ENCODE results near the gene SNX30. TPM values are rescaled to one million over a fixed set of nuclear protein-coding genes. Genes with fewer than 3 reads are reported as not detected.

The SNX30 gene
- total RNA-seq, 2 donors from 2014 or later = 5.0 to 5.7 TPM

DNA sequence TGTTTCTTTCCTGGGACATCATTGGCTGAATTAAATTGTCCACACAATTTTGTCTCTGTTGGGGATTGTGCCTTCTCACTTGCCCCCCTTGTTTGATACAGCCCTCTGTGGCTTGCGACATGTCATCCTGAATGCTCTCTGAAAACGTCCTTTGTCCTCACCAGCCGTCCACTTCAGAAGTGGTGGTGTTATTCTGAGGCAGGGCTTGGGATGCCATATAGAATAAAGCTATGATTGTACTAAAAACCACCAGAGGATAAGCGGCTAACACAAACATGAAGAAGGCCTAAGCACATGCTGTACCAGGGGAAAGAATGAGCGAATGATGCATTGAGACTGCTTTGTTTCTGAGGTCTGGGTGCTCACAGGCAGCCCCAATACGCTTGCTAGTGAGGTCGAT lies 3.5 kb upstream of the SNX30 start:
- TF ChIP-seq, protein P1, sequence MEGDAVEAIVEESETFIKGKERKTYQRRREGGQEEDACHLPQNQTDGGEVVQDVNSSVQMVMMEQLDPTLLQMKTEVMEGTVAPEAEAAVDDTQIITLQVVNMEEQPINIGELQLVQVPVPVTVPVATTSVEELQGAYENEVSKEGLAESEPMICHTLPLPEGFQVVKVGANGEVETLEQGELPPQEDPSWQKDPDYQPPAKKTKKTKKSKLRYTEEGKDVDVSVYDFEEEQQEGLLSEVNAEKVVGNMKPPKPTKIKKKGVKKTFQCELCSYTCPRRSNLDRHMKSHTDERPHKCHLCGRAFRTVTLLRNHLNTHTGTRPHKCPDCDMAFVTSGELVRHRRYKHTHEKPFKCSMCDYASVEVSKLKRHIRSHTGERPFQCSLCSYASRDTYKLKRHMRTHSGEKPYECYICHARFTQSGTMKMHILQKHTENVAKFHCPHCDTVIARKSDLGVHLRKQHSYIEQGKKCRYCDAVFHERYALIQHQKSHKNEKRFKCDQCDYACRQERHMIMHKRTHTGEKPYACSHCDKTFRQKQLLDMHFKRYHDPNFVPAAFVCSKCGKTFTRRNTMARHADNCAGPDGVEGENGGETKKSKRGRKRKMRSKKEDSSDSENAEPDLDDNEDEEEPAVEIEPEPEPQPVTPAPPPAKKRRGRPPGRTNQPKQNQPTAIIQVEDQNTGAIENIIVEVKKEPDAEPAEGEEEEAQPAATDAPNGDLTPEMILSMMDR (IDR thresholded peaks at IDR 0.05) = no peak
- DNase-seq (ENCODE audit: low spot score) = no peak
- H3K27me3 ChIP-seq = no peaks in the 10 kb centered on the region
- H3K9me3 ChIP-seq = no peaks in the 10 kb centered on the region
- no peak overlapping the region for H3K4me3 ChIP-seq
- no peak overlapping the region for H3K27ac ChIP-seq
- no peaks in the 10 kb centered on the region for H3K36me3 ChIP-seq
- H3K4me1 ChIP-seq = peaks cover 0 to 14% of the 10 kb centered on the region in 2 donors

- H3K4me1 ChIP-seq = peaks cover 0 to 38% of the 10 kb centered on the region in 2 donors
Measured at GRCh38 chr9:112750764-112751055, 150 bp downstream of the SNX30 start.

DNA sequence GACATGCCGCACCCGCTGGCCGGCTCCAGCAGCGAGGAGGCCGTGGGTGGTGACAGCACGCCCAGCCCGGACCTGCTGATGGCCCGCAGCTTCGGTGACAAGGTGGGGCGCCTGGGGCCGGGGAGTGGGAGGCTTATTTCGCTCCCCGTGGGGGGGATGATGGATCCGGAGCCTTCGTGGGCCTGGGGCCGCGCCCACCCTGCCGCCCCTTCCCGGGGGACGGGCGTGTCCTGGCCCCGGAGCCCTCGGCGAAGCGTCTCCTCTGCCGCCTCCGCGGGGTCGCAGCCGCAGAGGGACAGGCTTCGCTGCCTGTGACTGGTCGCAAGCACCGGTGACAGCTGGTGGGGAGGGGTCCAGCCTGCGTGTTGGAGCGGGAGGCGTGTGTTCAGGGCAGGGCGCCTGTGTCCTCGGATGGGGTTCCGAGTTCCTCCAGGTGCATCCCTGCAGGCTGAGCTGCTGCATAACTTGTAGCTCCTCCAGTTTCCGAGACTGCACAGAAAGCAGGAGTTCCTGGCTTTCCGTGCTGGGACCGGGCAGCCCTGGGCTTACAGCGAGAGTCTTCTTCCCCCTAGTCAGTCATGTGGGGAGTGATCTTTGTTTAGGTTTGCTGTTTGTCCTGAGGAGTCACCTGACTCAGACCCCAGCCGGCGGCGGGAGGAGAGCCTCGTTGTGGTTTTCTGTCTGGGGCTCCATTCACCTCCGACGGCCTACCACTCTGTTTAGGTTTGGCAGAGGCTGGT lies 666 bp downstream of the SNX30 start:
- Histone ChIP-seq H3K27me3 (no peaks in the 10 kb centered on the region), H3K9me3 (no peaks in the 10 kb centered on the region), H3K36me3 (no peaks in the 10 kb centered on the region), H3K4me3 (peak overlapping the region; percentile 94 to 97), H3K4me1 (peaks cover 0 to 43% of the 10 kb centered on the region in 2 donors), H3K27ac (peak overlapping the region; percentile 86)
- peak; percentile 60 for DNase-seq (ENCODE audit: low spot score)
- TF ChIP-seq, protein P1 (IDR thresholded peaks at IDR 0.05) = no peak

More at GRCh38 chr9:112750764-112751055, 150 bp downstream of the SNX30 start:
- Histone ChIP-seq H3K9me3 (no peaks in the 10 kb centered on the region), H3K36me3 (no peaks in the 10 kb centered on the region), H3K27me3 (no peaks in the 10 kb centered on the region), H3K27ac (peak overlapping the region; percentile 86), H3K4me3 (peak overlapping the region; percentile 94 to 97)
- TF ChIP-seq, protein P1 (IDR thresholded peaks at IDR 0.05) = no peak
- DNase-seq (ENCODE audit: low spot score) = no peak

DNA sequence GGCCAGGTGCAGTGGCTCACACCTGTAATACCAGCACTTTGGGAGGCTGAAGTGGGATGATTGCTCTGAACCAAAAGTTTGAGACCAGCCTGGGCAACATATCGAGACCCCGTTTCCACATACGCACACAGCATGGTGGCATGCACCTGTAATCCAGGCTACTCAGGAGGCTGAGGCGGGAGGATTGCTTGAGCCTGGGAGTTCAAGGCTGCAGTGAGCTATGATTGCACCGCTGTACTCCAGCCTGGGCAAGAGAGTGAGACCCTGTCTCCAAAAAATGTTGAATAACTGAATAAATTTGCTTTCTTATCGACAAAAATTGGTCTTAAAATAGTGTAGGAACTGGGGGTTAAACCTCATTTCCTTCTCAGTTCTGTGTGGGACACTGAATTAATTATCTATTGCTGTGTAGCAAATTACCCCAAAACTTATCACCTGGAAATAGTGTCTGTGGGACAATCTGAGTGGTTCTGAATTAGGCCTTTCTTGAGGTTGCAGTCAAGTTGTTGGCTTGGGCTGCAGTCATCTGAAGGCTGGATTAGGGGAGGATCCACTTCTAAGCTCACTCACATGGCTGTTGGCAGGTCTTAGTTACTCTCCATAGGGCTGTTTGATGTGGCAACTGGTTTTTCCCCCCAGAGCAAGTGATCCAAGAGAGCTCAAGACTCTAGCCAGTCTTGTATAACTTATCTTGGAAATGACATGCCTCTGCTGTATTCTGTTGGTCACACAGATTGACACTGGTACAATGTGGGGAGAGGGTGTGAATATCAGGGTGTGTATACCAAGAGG lies 2.0 kb downstream of the SNX30 start:
- Histone ChIP-seq H3K36me3 (no peaks in the 10 kb centered on the region), H3K27ac (no peak overlapping the region), H3K9me3 (no peaks in the 10 kb centered on the region), H3K4me1 (peaks cover 0 to 51% of the 10 kb centered on the region in 2 donors), H3K4me3 (no peak overlapping the region), H3K27me3 (no peaks in the 10 kb centered on the region)
- TF ChIP-seq, protein P1 (IDR thresholded peaks at IDR 0.05) = no peak
- no peak for DNase-seq (ENCODE audit: low spot score)

DNA sequence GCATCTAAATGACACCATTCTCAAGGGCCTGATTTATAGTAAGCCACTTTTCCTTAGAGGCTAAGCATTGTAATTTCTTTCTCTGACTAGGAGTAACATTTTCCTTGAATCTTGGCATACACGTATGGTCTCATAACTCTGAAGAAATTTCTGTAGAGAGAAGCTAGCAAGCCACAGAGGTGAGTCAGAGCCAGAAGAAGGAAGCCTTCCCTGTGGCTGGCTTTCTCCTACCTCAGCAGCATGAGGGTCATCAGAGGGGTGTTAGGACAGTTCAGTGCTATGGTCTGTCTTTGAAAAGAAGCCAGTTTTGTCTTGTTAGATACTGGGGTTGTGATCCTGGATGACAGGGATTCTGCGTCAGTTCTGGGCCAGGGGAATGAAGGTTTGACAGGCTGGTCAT lies 3.2 kb downstream of the SNX30 start:
- H3K4me1 ChIP-seq = peaks cover 0 to 55% of the 10 kb centered on the region in 2 donors
- H3K27ac ChIP-seq = no peak overlapping the region
- TF ChIP-seq, protein P1 (IDR thresholded peaks at IDR 0.05) = no peak
- H3K36me3 ChIP-seq = no peaks in the 10 kb centered on the region
- no peaks in the 10 kb centered on the region for H3K9me3 ChIP-seq
- no peaks in the 10 kb centered on the region for H3K27me3 ChIP-seq
- no peak for DNase-seq (ENCODE audit: low spot score)
- H3K4me3 ChIP-seq = no peak overlapping the region

All from right atrium auricular region (tissue), 2 donors.